ENCODE measurements around the gene CDC14A.

Gene CDC14A

DNA sequence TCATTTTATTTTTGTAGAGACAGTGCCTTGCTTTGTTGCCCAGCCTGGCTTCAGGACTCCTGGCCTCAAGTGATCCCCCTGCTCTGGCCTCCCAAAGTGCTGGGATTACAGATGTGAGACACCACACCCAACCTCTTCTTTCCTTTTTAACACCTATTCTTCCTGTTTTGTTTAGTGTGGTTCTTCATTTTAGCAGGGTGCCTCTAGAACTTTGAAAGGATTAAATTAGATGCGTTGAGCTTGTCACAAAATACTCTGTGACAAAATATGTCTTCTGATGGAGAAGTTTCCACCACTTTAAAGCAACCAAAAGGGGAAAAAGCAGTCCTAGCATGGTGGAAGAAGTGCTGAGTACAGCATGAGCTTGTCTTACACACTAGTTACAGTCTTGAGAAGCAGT, 42.0 kb downstream of the CDC14A start:
- no peak for TF ChIP-seq FOXP2 (optimal IDR thresholded peaks at IDR 0.05; ENCODE audit: borderline replicate concordance, extremely low read depth, extremely low read length, insufficient read depth)
- no peak for TF ChIP-seq POLR2AphosphoS5 (IDR thresholded peaks at IDR 0.05; ENCODE audit: low read depth, low read length)
- TF ChIP-seq, protein P1, sequence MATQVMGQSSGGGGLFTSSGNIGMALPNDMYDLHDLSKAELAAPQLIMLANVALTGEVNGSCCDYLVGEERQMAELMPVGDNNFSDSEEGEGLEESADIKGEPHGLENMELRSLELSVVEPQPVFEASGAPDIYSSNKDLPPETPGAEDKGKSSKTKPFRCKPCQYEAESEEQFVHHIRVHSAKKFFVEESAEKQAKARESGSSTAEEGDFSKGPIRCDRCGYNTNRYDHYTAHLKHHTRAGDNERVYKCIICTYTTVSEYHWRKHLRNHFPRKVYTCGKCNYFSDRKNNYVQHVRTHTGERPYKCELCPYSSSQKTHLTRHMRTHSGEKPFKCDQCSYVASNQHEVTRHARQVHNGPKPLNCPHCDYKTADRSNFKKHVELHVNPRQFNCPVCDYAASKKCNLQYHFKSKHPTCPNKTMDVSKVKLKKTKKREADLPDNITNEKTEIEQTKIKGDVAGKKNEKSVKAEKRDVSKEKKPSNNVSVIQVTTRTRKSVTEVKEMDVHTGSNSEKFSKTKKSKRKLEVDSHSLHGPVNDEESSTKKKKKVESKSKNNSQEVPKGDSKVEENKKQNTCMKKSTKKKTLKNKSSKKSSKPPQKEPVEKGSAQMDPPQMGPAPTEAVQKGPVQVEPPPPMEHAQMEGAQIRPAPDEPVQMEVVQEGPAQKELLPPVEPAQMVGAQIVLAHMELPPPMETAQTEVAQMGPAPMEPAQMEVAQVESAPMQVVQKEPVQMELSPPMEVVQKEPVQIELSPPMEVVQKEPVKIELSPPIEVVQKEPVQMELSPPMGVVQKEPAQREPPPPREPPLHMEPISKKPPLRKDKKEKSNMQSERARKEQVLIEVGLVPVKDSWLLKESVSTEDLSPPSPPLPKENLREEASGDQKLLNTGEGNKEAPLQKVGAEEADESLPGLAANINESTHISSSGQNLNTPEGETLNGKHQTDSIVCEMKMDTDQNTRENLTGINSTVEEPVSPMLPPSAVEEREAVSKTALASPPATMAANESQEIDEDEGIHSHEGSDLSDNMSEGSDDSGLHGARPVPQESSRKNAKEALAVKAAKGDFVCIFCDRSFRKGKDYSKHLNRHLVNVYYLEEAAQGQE (IDR thresholded peaks at IDR 0.05; ENCODE audit: insufficient read depth in 1 of 2, low read depth in 2 of 2, low read length in 2 of 2) = no peak
- no peak for TF ChIP-seq TAF1 (IDR thresholded peaks at IDR 0.05; ENCODE audit: borderline replicate concordance, insufficient read depth, low read length)
- no peak for TF ChIP-seq SIN3A (IDR thresholded peaks at IDR 0.05; ENCODE audit: borderline replicate concordance, insufficient read depth, low read length)

GRCh38 chr1:100395913-100396312, 43.6 kb downstream of the CDC14A start:
- TF ChIP-seq, protein P1 (IDR thresholded peaks at IDR 0.05; ENCODE audit: insufficient read depth in 1 of 2, low read depth in 2 of 2, low read length in 2 of 2) = no peak
- TF ChIP-seq TAF1 (IDR thresholded peaks at IDR 0.05; ENCODE audit: borderline replicate concordance, insufficient read depth, low read length) = no peak
- TF ChIP-seq POLR2AphosphoS5 (IDR thresholded peaks at IDR 0.05; ENCODE audit: low read depth, low read length) = no peak
- no peak for TF ChIP-seq SIN3A (IDR thresholded peaks at IDR 0.05; ENCODE audit: borderline replicate concordance, insufficient read depth, low read length)
- TF ChIP-seq FOXP2 (optimal IDR thresholded peaks at IDR 0.05; ENCODE audit: borderline replicate concordance, extremely low read depth, extremely low read length, insufficient read depth) = no peak

DNA sequence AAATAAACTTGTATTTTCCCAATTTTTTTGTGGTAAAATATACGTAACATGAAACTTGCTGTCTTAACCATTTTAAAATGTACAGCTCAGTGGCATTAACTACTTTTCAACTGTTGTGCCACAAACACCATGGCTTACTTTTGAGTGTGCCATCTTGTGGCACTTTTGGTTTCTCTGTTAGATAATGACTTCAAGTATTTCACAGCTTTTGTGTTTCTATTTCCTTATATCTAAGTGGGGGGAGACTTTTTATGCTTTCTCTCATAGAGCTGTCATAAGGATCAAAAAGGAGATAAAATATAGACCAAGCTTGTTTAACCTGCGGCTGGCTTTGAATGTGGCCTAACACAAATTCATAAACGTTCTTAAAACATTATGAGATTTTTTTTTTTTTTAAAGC, 44.3 kb downstream of the CDC14A start:
- TF ChIP-seq FOXP2 (optimal IDR thresholded peaks at IDR 0.05; ENCODE audit: borderline replicate concordance, extremely low read depth, extremely low read length, insufficient read depth) (no peak), TAF1 (IDR thresholded peaks at IDR 0.05; ENCODE audit: borderline replicate concordance, insufficient read depth, low read length) (no peak), SIN3A (IDR thresholded peaks at IDR 0.05; ENCODE audit: borderline replicate concordance, insufficient read depth, low read length) (no peak), POLR2AphosphoS5 (IDR thresholded peaks at IDR 0.05; ENCODE audit: low read depth, low read length) (no peak)
- TF ChIP-seq, protein P1 (IDR thresholded peaks at IDR 0.05; ENCODE audit: insufficient read depth in 1 of 2, low read depth in 2 of 2, low read length in 2 of 2) = no peak

GRCh38 chr1:100397681-100398080, 45.4 kb downstream of the CDC14A start:
- TF ChIP-seq FOXP2 (optimal IDR thresholded peaks at IDR 0.05; ENCODE audit: borderline replicate concordance, extremely low read depth, extremely low read length, insufficient read depth) = no peak
- TF ChIP-seq, protein P1 (IDR thresholded peaks at IDR 0.05; ENCODE audit: insufficient read depth in 1 of 2, low read depth in 2 of 2, low read length in 2 of 2) = no peak

DNA sequence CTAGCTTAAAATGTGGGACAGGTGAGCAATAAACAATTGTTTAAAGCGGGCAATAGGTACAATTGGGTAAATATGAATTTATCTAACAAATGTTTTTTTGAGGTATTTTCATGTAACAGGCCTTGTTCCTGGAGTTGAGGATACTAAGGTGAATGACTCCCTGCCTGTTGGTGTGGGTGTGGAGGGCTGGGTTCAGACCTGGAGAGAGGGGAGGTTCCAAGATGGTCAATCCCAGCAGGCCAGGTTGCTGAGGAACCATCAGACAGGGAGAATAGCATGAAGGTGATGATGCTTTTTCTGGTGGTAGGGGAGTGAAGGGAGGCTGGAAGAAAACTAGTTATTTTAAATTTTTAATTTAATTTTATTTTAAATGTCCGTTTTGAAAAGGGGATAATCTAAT, 46.3 kb downstream of the CDC14A start:
- TF ChIP-seq SIN3A (IDR thresholded peaks at IDR 0.05; ENCODE audit: borderline replicate concordance, insufficient read depth, low read length) (no peak), TAF1 (IDR thresholded peaks at IDR 0.05; ENCODE audit: borderline replicate concordance, insufficient read depth, low read length) (no peak), POLR2AphosphoS5 (IDR thresholded peaks at IDR 0.05; ENCODE audit: low read depth, low read length) (no peak), FOXP2 (optimal IDR thresholded peaks at IDR 0.05; ENCODE audit: borderline replicate concordance, extremely low read depth, extremely low read length, insufficient read depth) (no peak)
- TF ChIP-seq, protein P1 (IDR thresholded peaks at IDR 0.05; ENCODE audit: insufficient read depth in 1 of 2, low read depth in 2 of 2, low read length in 2 of 2) = no peak

Data from PFSK-1 (cell line).